ENCODE results near the gene CDR2.

CDR2 gene

GRCh38 chr16:22323959-22324786, 50.2 kb downstream of the CDR2 start:
- no peak for DNase-seq (ENCODE audit: low spot score)

GRCh38 chr16:22323173-22323958, 51.1 kb downstream of the CDR2 start:
- DNase-seq (ENCODE audit: low spot score), result no peak

GRCh38 chr16:22322741-22323140, 51.7 kb downstream of the CDR2 start:
- no peak for DNase-seq (ENCODE audit: low spot score)

GRCh38 chr16:22322021-22322471, 52.4 kb downstream of the CDR2 start:
- no peak for DNase-seq (ENCODE audit: low spot score)

- peak; percentile 77 for DNase-seq (ENCODE audit: low spot score)
These were observed 52.9 kb downstream of the CDR2 start for GRCh38 chr16:22321340-22322001.

- DNase-seq (ENCODE audit: low spot score), result peak; percentile 28
These were observed 53.7 kb downstream of the CDR2 start for GRCh38 chr16:22320572-22321339.

GRCh38 chr16:22318690-22319358, 55.6 kb downstream of the CDR2 start:
- DNase-seq (ENCODE audit: low spot score), result peak; percentile 71

- DNase-seq (ENCODE audit: low spot score), result no peak
These were observed 56.8 kb downstream of the CDR2 start for GRCh38 chr16:22317625-22318024.

GRCh38 chr16:22317001-22317530, 57.4 kb downstream of the CDR2 start:
- DNase-seq (ENCODE audit: low spot score), result no peak

- DNase-seq (ENCODE audit: low spot score), result no peak
These were observed 58.0 kb downstream of the CDR2 start for GRCh38 chr16:22316411-22316811.

GRCh38 chr16:22315979-22316378, 58.4 kb downstream of the CDR2 start:
- DNase-seq (ENCODE audit: low spot score), result no peak

- no peak for DNase-seq (ENCODE audit: low spot score)
These were observed 59.5 kb downstream of the CDR2 start for GRCh38 chr16:22314661-22315626.

- no peak for DNase-seq (ENCODE audit: low spot score)
These were observed 60.4 kb downstream of the CDR2 start for GRCh38 chr16:22313876-22314470.

- DNase-seq (ENCODE audit: low spot score), result no peak
These were observed 61.3 kb downstream of the CDR2 start for GRCh38 chr16:22312897-22313781.

GRCh38 chr16:22311520-22311919, 62.9 kb downstream of the CDR2 start:
- DNase-seq (ENCODE audit: low spot score), result no peak

GRCh38 chr16:22308824-22309520, 65.4 kb downstream of the CDR2 start:
- DNase-seq (ENCODE audit: low spot score), result no peak

GRCh38 chr16:22307838-22308237, 66.6 kb downstream of the CDR2 start:
- DNase-seq (ENCODE audit: low spot score), result no peak

GRCh38 chr16:22306788-22307187, 67.6 kb downstream of the CDR2 start:
- no peak for DNase-seq (ENCODE audit: low spot score)

Data from HuH-7 (cell line).